Neural progenitor cell (in vitro differentiated cells): ENCODE results near the gene IQCM. TPM values are rescaled to one million over a fixed set of nuclear protein-coding genes. Genes with fewer than 3 reads are reported as not detected.
"Not testable (repeated sequence)": the region's sequence is repeated elsewhere in the genome, so short reads cannot be mapped to it uniquely, and the experiment has no call there.

Experiments
- DNase-seq: peaks from one replicate; pipeline ENCODE4 v3.0.0-alpha.2; 2016; ENCODE audit warnings: low spot score
- H2AFZ ChIP-seq: fragments of 200-600 bp; sonication (generic); replicated peaks from 2 replicates; pipeline ENCODE4 v1.6.1; 2016; ENCODE audit warnings: antibody characterized with exemption
- H3F3A ChIP-seq: fragments of 200-600 bp; sonication (generic); 2 replicates; pipeline ENCODE4 v1.6.1; 2016; ENCODE audit warnings: antibody characterized with exemption, low read depth
- H3K27ac ChIP-seq: fragments of 200-600 bp; sonication (generic); 2 replicates; pipeline ENCODE4 v1.5.1; 2016; ENCODE audit warnings: mild to moderate bottlenecking
- H3K27me3 ChIP-seq: fragments of 200-600 bp; sonication (generic); 2 replicates; pipeline ENCODE4 v1.6.1; 2016; ENCODE audit warnings: mild to moderate bottlenecking, moderate library complexity
- H3K36me3 ChIP-seq: fragments of 200-600 bp; sonication (generic); 2 replicates; pipeline ENCODE4 v1.5.1; 2016
- H3K4me1 ChIP-seq: fragments of 200-600 bp; sonication (generic); 2 replicates; pipeline ENCODE4 v1.6.1; 2016; ENCODE audit warnings: mixed run types
- H3K4me2 ChIP-seq: fragments of 200-600 bp; sonication (generic); 2 replicates; pipeline ENCODE4 v1.6.1; 2016
- H3K4me3 ChIP-seq: fragments of 200-600 bp; sonication (generic); 2 replicates; pipeline ENCODE4 v1.5.1; 2016
- H3K79me2 ChIP-seq: fragments of 200-600 bp; sonication (generic); 2 replicates; pipeline ENCODE4 v1.6.1; 2016; ENCODE audit warnings: low read depth
- H3K9ac ChIP-seq: fragments of 200-600 bp; sonication (generic); 2 replicates; pipeline ENCODE4 v1.6.1; 2016
- H3K9me3 ChIP-seq: fragments of 200-600 bp; sonication (generic); 2 replicates; pipeline ENCODE4 v1.5.1; 2016; ENCODE audit warnings: low read depth
- H4K20me1 ChIP-seq: fragments of 200-600 bp; sonication (generic); 2 replicates; pipeline ENCODE4 v1.6.1; 2016; ENCODE audit warnings: low read depth
- H3K27ac Mint-ChIP-seq: 3 replicates; pipeline ENCODE4 v1.8.0; 2021; ENCODE audit warnings: mixed read lengths
- H3K27me3 Mint-ChIP-seq: 2 replicates; pipeline ENCODE4 v1.8.0; 2022; ENCODE audit warnings: low read depth, mild to moderate bottlenecking, inconsistent platforms, moderate library complexity, mixed read lengths; ENCODE audit not compliant: insufficient read depth
- H3K36me3 Mint-ChIP-seq: 3 replicates; pipeline ENCODE4 v1.8.0; 2021; ENCODE audit warnings: mixed read lengths
- H3K4me1 Mint-ChIP-seq: 3 replicates; pipeline ENCODE4 v1.8.0; 2021; ENCODE audit warnings: mixed read lengths
- H3K4me3 Mint-ChIP-seq: 3 replicates; pipeline ENCODE4 v1.8.0; 2021; ENCODE audit warnings: mild to moderate bottlenecking, moderate library complexity, mixed read lengths
- H3K9me3 Mint-ChIP-seq: 3 replicates; pipeline ENCODE4 v1.8.0; 2020; ENCODE audit warnings: mixed read lengths
- EZH2 ChIP-seq: fragments of 200-600 bp; sonication (generic); IDR thresholded peaks from 2 replicates; pipeline ENCODE4 v1.6.1; 2017; ENCODE audit warnings: antibody characterized with exemption, mild to moderate bottlenecking, moderate library complexity
- EZH2phosphoT487 ChIP-seq: fragments of 200-600 bp; sonication (generic); IDR thresholded peaks from 2 replicates; pipeline ENCODE4 v1.6.1; 2017; ENCODE audit warnings: antibody characterized with exemption
- total RNA-seq: library from RNA; depleted of rRNA; stranded (reverse); fragments of >200 nt; gene quantifications from 2 replicates; pipeline ENCODE4 v1.2.3, GENCODE V29; 2015; ENCODE audit warnings: low replicate concordance
- TF ChIP-seq, protein P1 (sequence below): fragments of 200-600 bp; sonication (generic); IDR thresholded peaks from 2 replicates; pipeline ENCODE4 v1.5.1; 2017; ENCODE audit warnings: antibody characterized with exemption, mild to moderate bottlenecking

The IQCM gene
- total RNA-seq, 1 donor from 2014 or later, result 0.26 TPM

DNA sequence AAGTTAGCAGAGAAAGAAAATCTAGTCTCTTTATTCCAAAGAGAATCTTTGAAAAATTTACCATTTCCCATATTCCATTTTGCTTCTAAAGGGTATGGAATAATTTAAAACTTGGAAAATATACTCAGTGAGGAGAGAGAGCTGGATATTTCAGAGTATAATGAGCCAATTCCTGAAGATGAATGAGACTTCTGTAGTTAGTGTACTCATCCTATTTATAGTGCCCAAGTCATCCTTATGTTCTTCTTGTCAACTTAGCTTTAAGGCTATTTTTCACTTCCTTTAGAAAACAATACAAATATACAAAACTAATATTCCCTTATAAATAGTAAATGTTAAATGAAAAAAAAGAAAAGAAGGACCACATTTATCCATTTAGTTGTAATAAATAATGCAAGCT lies 302.6 kb downstream of the IQCM start:
- Mint-ChIP-seq H3K36me3 (no peaks in the 10 kb centered on the region), H3K27me3 (no peaks in the 10 kb centered on the region), H3K4me3 (no peak overlapping the region), H3K4me1 (no peaks in the 10 kb centered on the region), H3K27ac (no peak overlapping the region), H3K9me3 (peaks cover 2% of the 10 kb centered on the region)
- no peaks in the 10 kb centered on the region for H3K9me3 ChIP-seq
- DNase-seq, result no peak
- TF ChIP-seq EZH2 (no peak), EZH2phosphoT487 (no peak)
- TF ChIP-seq, protein P1, sequence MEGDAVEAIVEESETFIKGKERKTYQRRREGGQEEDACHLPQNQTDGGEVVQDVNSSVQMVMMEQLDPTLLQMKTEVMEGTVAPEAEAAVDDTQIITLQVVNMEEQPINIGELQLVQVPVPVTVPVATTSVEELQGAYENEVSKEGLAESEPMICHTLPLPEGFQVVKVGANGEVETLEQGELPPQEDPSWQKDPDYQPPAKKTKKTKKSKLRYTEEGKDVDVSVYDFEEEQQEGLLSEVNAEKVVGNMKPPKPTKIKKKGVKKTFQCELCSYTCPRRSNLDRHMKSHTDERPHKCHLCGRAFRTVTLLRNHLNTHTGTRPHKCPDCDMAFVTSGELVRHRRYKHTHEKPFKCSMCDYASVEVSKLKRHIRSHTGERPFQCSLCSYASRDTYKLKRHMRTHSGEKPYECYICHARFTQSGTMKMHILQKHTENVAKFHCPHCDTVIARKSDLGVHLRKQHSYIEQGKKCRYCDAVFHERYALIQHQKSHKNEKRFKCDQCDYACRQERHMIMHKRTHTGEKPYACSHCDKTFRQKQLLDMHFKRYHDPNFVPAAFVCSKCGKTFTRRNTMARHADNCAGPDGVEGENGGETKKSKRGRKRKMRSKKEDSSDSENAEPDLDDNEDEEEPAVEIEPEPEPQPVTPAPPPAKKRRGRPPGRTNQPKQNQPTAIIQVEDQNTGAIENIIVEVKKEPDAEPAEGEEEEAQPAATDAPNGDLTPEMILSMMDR, result no peak
- H3K27me3 ChIP-seq, result no peaks in the 10 kb centered on the region
- no peak overlapping the region for H3K27ac ChIP-seq
- H2AFZ ChIP-seq, result no peak overlapping the region
- no peak overlapping the region for H3K9ac ChIP-seq
- H3K4me2 ChIP-seq, result no peak overlapping the region
- no peaks in the 10 kb centered on the region for H3K79me2 ChIP-seq
- no peaks in the 10 kb centered on the region for H4K20me1 ChIP-seq
- H3K4me1 ChIP-seq, result no peaks in the 10 kb centered on the region
- H3F3A ChIP-seq, result no peaks in the 10 kb centered on the region
- H3K36me3 ChIP-seq, result no peaks in the 10 kb centered on the region
- H3K4me3 ChIP-seq, result no peak overlapping the region

DNA sequence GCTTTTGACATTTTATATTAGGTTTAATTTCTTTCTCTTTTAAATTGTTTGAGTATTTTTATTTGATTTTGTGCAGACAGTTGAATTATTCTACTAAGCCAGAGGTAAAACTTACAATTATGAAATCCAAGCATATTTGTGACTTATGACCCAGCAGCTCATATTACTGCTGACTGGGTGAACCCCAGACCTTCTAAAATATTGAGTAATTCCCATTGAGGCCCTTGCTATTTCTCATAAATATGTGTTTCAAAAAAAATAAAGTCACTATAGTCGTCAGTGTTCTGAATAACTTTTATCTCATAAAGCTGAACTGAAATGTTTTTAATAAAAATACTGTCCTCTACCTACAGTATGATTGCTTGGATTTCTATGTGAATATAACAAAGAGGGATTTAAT lies 303.1 kb downstream of the IQCM start:
- Histone ChIP-seq H3K4me3 (no peak overlapping the region), H3K79me2 (no peaks in the 10 kb centered on the region), H3K36me3 (no peaks in the 10 kb centered on the region), H3K4me2 (no peak overlapping the region), H3K9ac (no peak overlapping the region), H3K9me3 (no peaks in the 10 kb centered on the region), H2AFZ (no peak overlapping the region), H3F3A (no peaks in the 10 kb centered on the region), H3K27ac (no peak overlapping the region), H4K20me1 (no peaks in the 10 kb centered on the region), H3K27me3 (no peaks in the 10 kb centered on the region), H3K4me1 (no peaks in the 10 kb centered on the region)
- Mint-ChIP-seq H3K4me1 (no peaks in the 10 kb centered on the region), H3K4me3 (no peak overlapping the region), H3K9me3 (peaks cover 4% of the 10 kb centered on the region), H3K27me3 (no peaks in the 10 kb centered on the region), H3K36me3 (no peaks in the 10 kb centered on the region), H3K27ac (no peak overlapping the region)
- TF ChIP-seq EZH2 (no peak), EZH2phosphoT487 (no peak)
- TF ChIP-seq, protein P1, result no peak
- DNase-seq, result no peak

DNA sequence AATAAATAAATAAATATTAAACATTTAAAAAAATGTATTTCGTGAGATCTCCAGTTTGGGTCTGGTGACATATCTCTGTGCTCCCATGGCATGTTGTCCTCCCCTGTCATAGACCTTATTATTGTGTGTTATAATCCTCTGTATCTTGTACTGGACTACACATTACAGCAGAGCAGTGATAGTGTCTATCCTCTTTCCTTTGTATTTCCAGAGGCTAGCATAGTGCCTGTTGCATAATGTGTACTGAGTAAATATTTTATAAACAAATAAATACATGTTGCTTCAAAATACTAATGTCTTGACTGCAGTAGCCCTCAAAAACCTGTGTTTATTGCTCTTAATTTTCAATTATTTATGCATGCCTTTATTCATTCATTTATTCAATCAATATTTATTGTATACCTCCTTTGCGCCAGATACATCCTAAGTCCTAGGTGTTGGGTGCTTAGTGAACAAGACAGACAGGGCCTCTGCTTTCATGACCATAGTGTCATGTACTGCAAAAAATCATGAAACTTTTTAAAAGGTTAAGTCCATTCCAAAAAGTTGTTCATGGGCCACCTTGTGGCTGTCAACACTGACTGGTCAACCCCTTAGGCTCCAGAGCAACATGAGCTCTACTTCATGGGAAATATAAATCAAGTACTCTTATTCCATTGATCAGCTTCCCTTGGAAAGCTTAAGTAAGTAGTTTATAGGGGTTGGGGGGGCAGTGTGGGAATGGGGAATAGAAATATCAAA lies 303.9 kb downstream of the IQCM start:
- Histone ChIP-seq H3K79me2 (no peaks in the 10 kb centered on the region), H3K9ac (no peak overlapping the region), H2AFZ (no peak overlapping the region), H3K4me3 (no peak overlapping the region), H3K27me3 (no peaks in the 10 kb centered on the region), H3K36me3 (no peaks in the 10 kb centered on the region), H4K20me1 (no peaks in the 10 kb centered on the region), H3K27ac (no peak overlapping the region), H3F3A (no peaks in the 10 kb centered on the region), H3K9me3 (no peaks in the 10 kb centered on the region), H3K4me2 (no peak overlapping the region), H3K4me1 (no peaks in the 10 kb centered on the region)
- Mint-ChIP-seq H3K36me3 (no peaks in the 10 kb centered on the region), H3K9me3 (peaks cover 6% of the 10 kb centered on the region), H3K27ac (no peak overlapping the region), H3K4me1 (no peaks in the 10 kb centered on the region), H3K4me3 (no peak overlapping the region), H3K27me3 (no peaks in the 10 kb centered on the region)
- no peak for DNase-seq
- no peak for TF ChIP-seq EZH2phosphoT487
- TF ChIP-seq, protein P1, result no peak

DNA sequence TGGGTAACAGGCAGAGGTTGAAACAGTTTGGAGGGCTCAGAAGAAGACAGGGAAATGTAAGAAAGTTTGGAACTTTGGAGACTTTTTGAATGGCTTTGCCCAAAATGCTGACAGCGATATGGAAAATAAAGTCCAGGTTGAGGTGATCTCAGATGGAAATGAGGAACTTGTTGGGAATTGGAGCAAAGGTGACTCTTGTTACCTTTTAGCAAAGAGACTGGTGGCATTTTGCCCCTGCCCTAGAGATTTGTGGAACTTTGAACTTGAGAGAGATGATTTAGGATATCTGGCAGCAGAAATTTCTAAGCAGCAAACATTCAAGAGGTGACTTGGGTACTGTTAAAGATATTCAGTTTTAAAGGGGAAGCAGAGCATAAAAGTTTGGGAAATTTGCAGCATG lies 308.3 kb downstream of the IQCM start:
- H3K36me3 ChIP-seq, H2AFZ ChIP-seq, H3K27me3 ChIP-seq, H3K4me1 Mint-ChIP-seq, H3K27me3 Mint-ChIP-seq, H3K4me3 ChIP-seq, H3K9me3 Mint-ChIP-seq, H3K4me1 ChIP-seq, H3K4me3 Mint-ChIP-seq, H3K27ac Mint-ChIP-seq, H3K36me3 Mint-ChIP-seq, H3F3A ChIP-seq, H3K9ac ChIP-seq, DNase-seq, H3K27ac ChIP-seq, H3K79me2 ChIP-seq, H3K4me2 ChIP-seq, H4K20me1 ChIP-seq, H3K9me3 ChIP-seq: not testable (repeated sequence)
